Measurements from ENCODE around the gene TRNP1.

The TRNP1 gene

DNA sequence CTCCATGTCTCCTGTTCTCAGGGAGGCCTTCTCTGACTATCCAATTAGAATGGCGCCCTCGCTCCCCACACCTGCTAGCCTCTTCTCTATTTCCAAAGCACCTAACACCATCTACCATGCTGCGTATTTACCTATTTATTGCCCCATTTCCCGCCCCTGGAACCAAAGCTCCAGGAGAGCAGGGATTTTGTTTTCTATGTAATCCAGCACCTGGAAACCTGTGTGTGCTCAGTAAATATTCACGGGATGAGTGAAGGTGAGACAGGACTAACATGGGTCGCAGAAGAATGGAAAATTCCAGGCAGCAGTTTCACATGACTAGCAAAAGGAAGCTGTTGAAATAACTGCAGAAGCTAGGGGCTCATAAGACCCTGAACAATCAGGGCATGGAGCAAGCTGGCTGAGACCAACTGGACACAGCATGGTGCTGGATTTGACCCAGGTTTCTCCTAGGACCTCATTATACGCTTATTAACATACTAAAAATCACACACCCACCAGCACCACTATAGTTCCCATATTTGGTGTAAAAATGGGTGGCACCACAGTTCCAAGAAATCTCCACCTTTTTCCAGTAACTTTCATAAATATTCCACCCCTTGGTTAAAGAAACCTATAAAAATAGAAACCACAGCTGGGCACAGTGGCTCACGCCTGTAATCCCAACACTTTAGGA, 34.2 kb downstream of the TRNP1 start:
- no peaks in the 10 kb centered on the region for H3K27me3 ChIP-seq (replicated peaks)
- DNase-seq, result no peak
- TF ChIP-seq, protein P1, sequence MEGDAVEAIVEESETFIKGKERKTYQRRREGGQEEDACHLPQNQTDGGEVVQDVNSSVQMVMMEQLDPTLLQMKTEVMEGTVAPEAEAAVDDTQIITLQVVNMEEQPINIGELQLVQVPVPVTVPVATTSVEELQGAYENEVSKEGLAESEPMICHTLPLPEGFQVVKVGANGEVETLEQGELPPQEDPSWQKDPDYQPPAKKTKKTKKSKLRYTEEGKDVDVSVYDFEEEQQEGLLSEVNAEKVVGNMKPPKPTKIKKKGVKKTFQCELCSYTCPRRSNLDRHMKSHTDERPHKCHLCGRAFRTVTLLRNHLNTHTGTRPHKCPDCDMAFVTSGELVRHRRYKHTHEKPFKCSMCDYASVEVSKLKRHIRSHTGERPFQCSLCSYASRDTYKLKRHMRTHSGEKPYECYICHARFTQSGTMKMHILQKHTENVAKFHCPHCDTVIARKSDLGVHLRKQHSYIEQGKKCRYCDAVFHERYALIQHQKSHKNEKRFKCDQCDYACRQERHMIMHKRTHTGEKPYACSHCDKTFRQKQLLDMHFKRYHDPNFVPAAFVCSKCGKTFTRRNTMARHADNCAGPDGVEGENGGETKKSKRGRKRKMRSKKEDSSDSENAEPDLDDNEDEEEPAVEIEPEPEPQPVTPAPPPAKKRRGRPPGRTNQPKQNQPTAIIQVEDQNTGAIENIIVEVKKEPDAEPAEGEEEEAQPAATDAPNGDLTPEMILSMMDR (IDR thresholded peaks at IDR 0.05; ENCODE audit: low read depth, low read length, missing control alignments), result no peak
- H3K27ac ChIP-seq, result no peak overlapping the region
- no peak overlapping the region for H3K4me3 ChIP-seq (ENCODE audit: low read depth, low read length)
- no peaks in the 10 kb centered on the region for H3K36me3 ChIP-seq (replicated peaks)
- in situ Hi-C loops (cut with HindIII; ENCODE audit: low pct_ligation_motif_present, low sequenced_read_pairs), result no loop called here

DNA sequence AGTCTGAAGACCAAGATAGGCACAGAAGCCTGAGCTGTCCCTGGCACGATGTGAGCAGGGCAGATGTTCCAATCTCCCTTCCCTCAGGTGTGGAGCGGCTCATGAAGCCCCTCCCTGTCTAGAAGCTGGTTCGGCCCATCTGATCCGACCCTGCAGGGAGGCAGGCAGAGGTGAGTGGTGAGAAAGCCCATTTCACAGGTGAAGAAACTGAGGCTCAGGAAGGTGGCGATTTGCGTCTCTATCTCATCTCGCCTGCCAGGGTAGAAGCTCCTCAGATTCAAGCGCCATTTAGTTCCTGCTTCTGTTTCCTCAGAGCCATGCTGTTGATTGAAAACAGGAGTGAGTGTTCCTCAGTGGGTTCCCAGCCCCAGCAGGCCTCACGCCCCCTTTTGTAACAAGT, 36.0 kb downstream of the TRNP1 start:
- no peak for DNase-seq
- TF ChIP-seq, protein P1 (IDR thresholded peaks at IDR 0.05; ENCODE audit: low read depth, low read length, missing control alignments), result no peak
- Histone ChIP-seq H3K4me3 (ENCODE audit: low read depth, low read length) (no peak overlapping the region), H3K36me3 (replicated peaks) (no peaks in the 10 kb centered on the region), H3K27ac (no peak overlapping the region), H3K27me3 (replicated peaks) (no peaks in the 10 kb centered on the region)
- in situ Hi-C loops (cut with HindIII; ENCODE audit: low pct_ligation_motif_present, low sequenced_read_pairs), result no loop called here

DNA sequence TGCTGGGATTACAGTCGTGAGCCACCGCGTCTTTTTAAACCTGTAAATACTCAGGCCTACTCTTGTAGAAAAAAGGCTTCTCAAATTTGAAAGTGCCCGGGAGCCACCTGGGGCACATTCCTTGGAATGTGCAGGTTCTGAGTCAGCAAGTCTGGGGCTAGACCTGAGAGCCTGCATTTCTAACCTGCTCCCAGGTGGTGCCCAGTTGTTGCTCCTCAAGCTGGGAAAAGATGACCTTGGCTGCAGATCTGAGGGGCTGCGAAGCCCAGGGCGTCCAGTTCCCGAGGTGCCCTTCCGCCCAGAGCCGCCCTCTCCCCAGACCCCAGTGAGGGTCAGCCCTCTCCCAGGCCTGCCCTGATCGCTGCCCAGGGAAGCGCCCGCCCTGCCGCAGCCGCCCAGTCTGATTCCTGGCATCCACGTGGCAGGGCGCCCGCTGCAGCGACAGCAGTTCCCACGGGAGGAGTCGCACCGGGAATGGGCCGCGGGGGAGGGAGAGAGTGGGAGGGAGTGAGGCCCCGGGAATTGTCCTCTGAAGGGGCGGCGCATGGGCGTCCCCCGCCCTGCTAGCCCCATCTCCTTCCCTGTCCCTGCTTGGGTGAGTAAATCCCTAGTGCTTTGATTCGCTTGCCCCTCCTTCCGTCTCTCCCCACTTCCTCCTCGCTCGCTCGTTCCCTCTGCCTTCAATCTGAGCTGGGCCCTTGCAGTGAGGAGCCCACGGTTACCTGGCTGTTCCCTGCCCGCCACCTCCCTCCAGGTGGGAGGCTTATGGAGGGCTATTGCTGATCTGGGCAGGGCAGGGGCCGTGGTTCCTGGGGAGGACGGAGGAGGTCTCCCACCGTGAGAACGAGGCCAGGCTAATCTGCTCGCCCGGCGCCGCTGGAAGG, 38.0 kb downstream of the TRNP1 start:
- Histone ChIP-seq H3K4me3 (ENCODE audit: low read depth, low read length) (peak overlapping the region; percentile 46), H3K27ac (peak overlapping the region; percentile 22), H3K27me3 (replicated peaks) (no peaks in the 10 kb centered on the region), H3K36me3 (replicated peaks) (no peaks in the 10 kb centered on the region)
- TF ChIP-seq, protein P1 (IDR thresholded peaks at IDR 0.05; ENCODE audit: low read depth, low read length, missing control alignments), result no peak
- DNase-seq, result peak; percentile 48
- in situ Hi-C loops (cut with HindIII; ENCODE audit: low pct_ligation_motif_present, low sequenced_read_pairs), result no loop called here

DNA sequence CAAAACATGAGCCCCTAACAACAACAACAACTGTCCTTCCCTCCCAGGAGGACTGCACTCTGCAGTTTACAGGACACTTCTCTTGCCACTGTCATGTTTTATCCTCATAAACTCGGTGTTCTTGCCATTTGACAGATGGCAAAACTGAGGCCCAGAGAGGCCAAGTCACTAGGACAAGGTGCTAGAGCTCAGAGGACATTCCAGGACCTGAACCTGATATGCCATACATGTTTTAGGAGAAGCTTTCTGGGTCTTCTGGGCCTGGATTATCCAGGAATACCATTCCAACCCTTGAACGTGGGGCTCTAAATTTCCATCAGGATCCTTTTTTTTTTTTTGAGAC, 38.6 kb downstream of the TRNP1 start:
- peak overlapping the region; percentile 46 for H3K4me3 ChIP-seq (ENCODE audit: low read depth, low read length)

GRCh38 chr1:27033043-27033746, 39.7 kb downstream of the TRNP1 start:
- Histone ChIP-seq H3K4me3 (ENCODE audit: low read depth, low read length) (no peak overlapping the region), H3K27me3 (replicated peaks) (no peaks in the 10 kb centered on the region), H3K27ac (no peak overlapping the region), H3K36me3 (replicated peaks) (no peaks in the 10 kb centered on the region)
- in situ Hi-C loops (cut with HindIII; ENCODE audit: low pct_ligation_motif_present, low sequenced_read_pairs), result no loop called here
- DNase-seq, result no peak
- TF ChIP-seq, protein P1 (IDR thresholded peaks at IDR 0.05; ENCODE audit: low read depth, low read length, missing control alignments), result no peak

More for the DNA sequence above, 38.6 kb downstream of the TRNP1 start:
- H3K27ac ChIP-seq, result no peak overlapping the region
- no peaks in the 10 kb centered on the region for H3K36me3 ChIP-seq (replicated peaks)
- TF ChIP-seq, protein P1 (IDR thresholded peaks at IDR 0.05; ENCODE audit: low read depth, low read length, missing control alignments), result no peak
- in situ Hi-C loops (cut with HindIII; ENCODE audit: low pct_ligation_motif_present, low sequenced_read_pairs), result no loop called here
- no peak for DNase-seq
- H3K27me3 ChIP-seq (replicated peaks), result no peaks in the 10 kb centered on the region

Measured in brain microvascular endothelial cell (primary cell).